Loucy (cell line): ENCODE results near the gene IMPACT.

Source experiments
- CTCF ChIP-seq: fragments of 200-600 bp; sonication (generic); conservative IDR thresholded peaks from 2 replicates; pipeline ENCODE4 v1.5.1; 2014; ENCODE audit warnings: mild to moderate bottlenecking, antibody characterized with exemption, low read length
- EZH2phosphoT487 ChIP-seq: fragments of 200-600 bp; IDR thresholded peaks from 2 replicates; pipeline ENCODE4 v1.6.1; 2018; ENCODE audit warnings: antibody characterized with exemption, mild to moderate bottlenecking, moderate library complexity, borderline replicate concordance

GRCh38 chr18:24466771-24467170 lies 40.3 kb downstream of the IMPACT start:
- TF ChIP-seq CTCF (no peak), EZH2phosphoT487 (no peak)
